ENCODE data around the gene EPHX1.

Gene EPHX1

GRCh38 chr1:225857256-225857655 is 47.3 kb downstream of the EPHX1 start:
- H3K4me3 ChIP-seq (ENCODE audit: low read depth in 1 of 2, low read length in 2 of 2): no peak overlapping the region
- H3K36me3 ChIP-seq (ENCODE audit: insufficient read depth, low read length): peaks cover 90% of the 10 kb centered on the region
- H3K4me1 ChIP-seq (ENCODE audit: insufficient read depth, low read length): no peaks in the 10 kb centered on the region
- H3K9me3 ChIP-seq (ENCODE audit: low read length): no peaks in the 10 kb centered on the region
- no peaks in the 10 kb centered on the region for H3K27me3 ChIP-seq (ENCODE audit: control insufficient read depth in 1 of 2, insufficient read depth in 2 of 2, low read length in 2 of 2)
- H3K27ac ChIP-seq (ENCODE audit: low read depth, low read length): no peak overlapping the region
- no peak overlapping the region for H3K9ac ChIP-seq (ENCODE audit: low read length)

- H3K27ac ChIP-seq (ENCODE audit: low read depth, low read length): no peak overlapping the region
- no peaks in the 10 kb centered on the region for H3K27me3 ChIP-seq (ENCODE audit: control insufficient read depth in 1 of 2, insufficient read depth in 2 of 2, low read length in 2 of 2)
- no peak overlapping the region for H3K9ac ChIP-seq (ENCODE audit: low read length)
- no peaks in the 10 kb centered on the region for H3K9me3 ChIP-seq (ENCODE audit: low read length)
- peaks cover 9% of the 10 kb centered on the region for H3K4me1 ChIP-seq (ENCODE audit: insufficient read depth, low read length)
- peaks cover 78% of the 10 kb centered on the region for H3K36me3 ChIP-seq (ENCODE audit: insufficient read depth, low read length)
- H3K4me3 ChIP-seq (ENCODE audit: low read depth in 1 of 2, low read length in 2 of 2): no peak overlapping the region
Observed at GRCh38 chr1:225859151-225859550, 49.2 kb downstream of the EPHX1 start.

- Histone ChIP-seq H3K27ac (ENCODE audit: low read depth, low read length) (no peak overlapping the region), H3K36me3 (ENCODE audit: insufficient read depth, low read length) (peaks cover 69% of the 10 kb centered on the region), H3K9me3 (ENCODE audit: low read length) (no peaks in the 10 kb centered on the region), H3K4me3 (ENCODE audit: low read depth in 1 of 2, low read length in 2 of 2) (no peak overlapping the region), H3K9ac (ENCODE audit: low read length) (no peak overlapping the region), H3K4me1 (ENCODE audit: insufficient read depth, low read length) (peaks cover 9% of the 10 kb centered on the region), H3K27me3 (ENCODE audit: control insufficient read depth in 1 of 2, insufficient read depth in 2 of 2, low read length in 2 of 2) (no peaks in the 10 kb centered on the region)
Observed at GRCh38 chr1:225860107-225860506, 50.2 kb downstream of the EPHX1 start.

- Histone ChIP-seq H3K9ac (ENCODE audit: low read length) (no peak overlapping the region), H3K27ac (ENCODE audit: low read depth, low read length) (no peak overlapping the region)
Observed at GRCh38 chr1:225860876-225861441, 51.0 kb downstream of the EPHX1 start.

GRCh38 chr1:225861834-225862580 is 52.1 kb downstream of the EPHX1 start:
- peaks cover 67% of the 10 kb centered on the region for H3K36me3 ChIP-seq (ENCODE audit: insufficient read depth, low read length)
- H3K27me3 ChIP-seq (ENCODE audit: control insufficient read depth in 1 of 2, insufficient read depth in 2 of 2, low read length in 2 of 2): no peaks in the 10 kb centered on the region
- no peak overlapping the region for H3K4me3 ChIP-seq (ENCODE audit: low read depth in 1 of 2, low read length in 2 of 2)
- no peak overlapping the region for H3K9ac ChIP-seq (ENCODE audit: low read length)
- H3K9me3 ChIP-seq (ENCODE audit: low read length): no peaks in the 10 kb centered on the region
- H3K4me1 ChIP-seq (ENCODE audit: insufficient read depth, low read length): peaks cover 9% of the 10 kb centered on the region
- H3K27ac ChIP-seq (ENCODE audit: low read depth, low read length): no peak overlapping the region

More at GRCh38 chr1:225860876-225861441, 51.0 kb downstream of the EPHX1 start:
- Histone ChIP-seq H3K9me3 (ENCODE audit: low read length) (no peaks in the 10 kb centered on the region), H3K36me3 (ENCODE audit: insufficient read depth, low read length) (peaks cover 69% of the 10 kb centered on the region), H3K27me3 (ENCODE audit: control insufficient read depth in 1 of 2, insufficient read depth in 2 of 2, low read length in 2 of 2) (no peaks in the 10 kb centered on the region), H3K4me3 (ENCODE audit: low read depth in 1 of 2, low read length in 2 of 2) (no peak overlapping the region), H3K4me1 (ENCODE audit: insufficient read depth, low read length) (peaks cover 9% of the 10 kb centered on the region)

GRCh38 chr1:225862581-225862950 is 52.6 kb downstream of the EPHX1 start:
- Histone ChIP-seq H3K4me1 (ENCODE audit: insufficient read depth, low read length) (peaks cover 9% of the 10 kb centered on the region), H3K9ac (ENCODE audit: low read length) (no peak overlapping the region), H3K27me3 (ENCODE audit: control insufficient read depth in 1 of 2, insufficient read depth in 2 of 2, low read length in 2 of 2) (no peaks in the 10 kb centered on the region), H3K27ac (ENCODE audit: low read depth, low read length) (peak overlapping the region; percentile 32), H3K36me3 (ENCODE audit: insufficient read depth, low read length) (peaks cover 68% of the 10 kb centered on the region), H3K4me3 (ENCODE audit: low read depth in 1 of 2, low read length in 2 of 2) (no peak overlapping the region), H3K9me3 (ENCODE audit: low read length) (no peaks in the 10 kb centered on the region)

GRCh38 chr1:225863167-225863566 is 53.2 kb downstream of the EPHX1 start:
- Histone ChIP-seq H3K9ac (ENCODE audit: low read length) (no peak overlapping the region), H3K27me3 (ENCODE audit: control insufficient read depth in 1 of 2, insufficient read depth in 2 of 2, low read length in 2 of 2) (no peaks in the 10 kb centered on the region), H3K36me3 (ENCODE audit: insufficient read depth, low read length) (peaks cover 73% of the 10 kb centered on the region), H3K9me3 (ENCODE audit: low read length) (no peaks in the 10 kb centered on the region), H3K4me3 (ENCODE audit: low read depth in 1 of 2, low read length in 2 of 2) (no peak overlapping the region), H3K4me1 (ENCODE audit: insufficient read depth, low read length) (peaks cover 9% of the 10 kb centered on the region), H3K27ac (ENCODE audit: low read depth, low read length) (peak overlapping the region; percentile 32)

GRCh38 chr1:225865514-225865913 is 55.6 kb downstream of the EPHX1 start:
- Histone ChIP-seq H3K36me3 (ENCODE audit: insufficient read depth, low read length) (peaks cover 55% of the 10 kb centered on the region), H3K9me3 (ENCODE audit: low read length) (no peaks in the 10 kb centered on the region), H3K27me3 (ENCODE audit: control insufficient read depth in 1 of 2, insufficient read depth in 2 of 2, low read length in 2 of 2) (no peaks in the 10 kb centered on the region), H3K4me3 (ENCODE audit: low read depth in 1 of 2, low read length in 2 of 2) (no peak overlapping the region), H3K27ac (ENCODE audit: low read depth, low read length) (no peak overlapping the region), H3K4me1 (ENCODE audit: insufficient read depth, low read length) (peaks cover 9% of the 10 kb centered on the region), H3K9ac (ENCODE audit: low read length) (no peak overlapping the region)

GRCh38 chr1:225866061-225866837 is 56.3 kb downstream of the EPHX1 start:
- no peaks in the 10 kb centered on the region for H3K9me3 ChIP-seq (ENCODE audit: low read length)
- H3K4me1 ChIP-seq (ENCODE audit: insufficient read depth, low read length): peaks cover 9% of the 10 kb centered on the region
- H3K27me3 ChIP-seq (ENCODE audit: control insufficient read depth in 1 of 2, insufficient read depth in 2 of 2, low read length in 2 of 2): no peaks in the 10 kb centered on the region
- H3K27ac ChIP-seq (ENCODE audit: low read depth, low read length): no peak overlapping the region
- H3K9ac ChIP-seq (ENCODE audit: low read length): no peak overlapping the region
- H3K36me3 ChIP-seq (ENCODE audit: insufficient read depth, low read length): peaks cover 50% of the 10 kb centered on the region
- H3K4me3 ChIP-seq (ENCODE audit: low read depth in 1 of 2, low read length in 2 of 2): no peak overlapping the region

GRCh38 chr1:225866981-225867380 is 57.1 kb downstream of the EPHX1 start:
- H3K36me3 ChIP-seq (ENCODE audit: insufficient read depth, low read length): peaks cover 50% of the 10 kb centered on the region
- no peaks in the 10 kb centered on the region for H3K27me3 ChIP-seq (ENCODE audit: control insufficient read depth in 1 of 2, insufficient read depth in 2 of 2, low read length in 2 of 2)
- no peak overlapping the region for H3K27ac ChIP-seq (ENCODE audit: low read depth, low read length)

GRCh38 chr1:225868631-225869330 is 58.9 kb downstream of the EPHX1 start:
- no peaks in the 10 kb centered on the region for H3K9me3 ChIP-seq (ENCODE audit: low read length)
- H3K27me3 ChIP-seq (ENCODE audit: control insufficient read depth in 1 of 2, insufficient read depth in 2 of 2, low read length in 2 of 2): no peaks in the 10 kb centered on the region
- H3K9ac ChIP-seq (ENCODE audit: low read length): no peak overlapping the region
- no peaks in the 10 kb centered on the region for H3K4me1 ChIP-seq (ENCODE audit: insufficient read depth, low read length)
- no peak overlapping the region for H3K27ac ChIP-seq (ENCODE audit: low read depth, low read length)
- H3K36me3 ChIP-seq (ENCODE audit: insufficient read depth, low read length): peaks cover 55% of the 10 kb centered on the region
- H3K4me3 ChIP-seq (ENCODE audit: low read depth in 1 of 2, low read length in 2 of 2): no peak overlapping the region

More at GRCh38 chr1:225866981-225867380, 57.1 kb downstream of the EPHX1 start:
- Histone ChIP-seq H3K4me1 (ENCODE audit: insufficient read depth, low read length) (peaks cover 9% of the 10 kb centered on the region), H3K4me3 (ENCODE audit: low read depth in 1 of 2, low read length in 2 of 2) (no peak overlapping the region), H3K9me3 (ENCODE audit: low read length) (no peaks in the 10 kb centered on the region), H3K9ac (ENCODE audit: low read length) (no peak overlapping the region)

Data from muscle layer of colon (tissue), 2 donors.